ENCODE data around the gene ZNF354C. TPM values are rescaled to one million over a fixed set of nuclear protein-coding genes. Genes with fewer than 3 reads are reported as not detected.

The ZNF354C gene
- total and polyA plus RNA-seq, 7 donors: 1.1 to 3.7 (median 2.4) TPM

GRCh38 chr5:179123109-179123426 lies 62.9 kb downstream of the ZNF354C start:
- TF ChIP-seq CTCF (IDR thresholded peaks at IDR 0.05): no peak
- 78 to 99% (median 97%) methylated on average over 2 of the region's 2 CpGs for WGBS, 3 donors
- DNase-seq: no peak

GRCh38 chr5:179123491-179124272 lies 63.5 kb downstream of the ZNF354C start:
- no peaks in the 10 kb centered on the region for H3K36me3 ChIP-seq (ENCODE audit: insufficient read depth in 1 of 2, low read depth in 1 of 2)
- peaks cover 0 to 4% (median 0%) of the 10 kb centered on the region in 3 donors for H3K27me3 ChIP-seq (ENCODE audit: insufficient read depth in 3 of 3, low read length in 2 of 3)
- no peak overlapping the region for H3K27ac ChIP-seq
- intact Hi-C loops (cut with DNase I): no loop called here
- H3K4me3 ChIP-seq: no peak overlapping the region
- ATAC-seq (no peak), DNase-seq (no peak)
- no peaks in the 10 kb centered on the region for H3K9me3 ChIP-seq
- H3K4me1 ChIP-seq: no peaks in the 10 kb centered on the region
- 85 to 89% (median 87%) methylated on average over 19 of the region's 19 CpGs for WGBS, 3 donors
- TF ChIP-seq CTCF (IDR thresholded peaks at IDR 0.05): no peak

More at GRCh38 chr5:179123109-179123426, 62.9 kb downstream of the ZNF354C start:
- no peaks in the 10 kb centered on the region for H3K4me1 ChIP-seq
- peaks cover 0 to 4% (median 0%) of the 10 kb centered on the region in 3 donors for H3K27me3 ChIP-seq (ENCODE audit: insufficient read depth in 3 of 3, low read length in 2 of 3)
- H3K36me3 ChIP-seq (ENCODE audit: insufficient read depth in 1 of 2, low read depth in 1 of 2): no peaks in the 10 kb centered on the region
- no peak overlapping the region for H3K27ac ChIP-seq
- no peak for ATAC-seq
- intact Hi-C loops (cut with DNase I): no loop called here
- H3K4me3 ChIP-seq: no peak overlapping the region
- H3K9me3 ChIP-seq: no peaks in the 10 kb centered on the region

GRCh38 chr5:179124273-179124852 lies 64.2 kb downstream of the ZNF354C start:
- Histone ChIP-seq H3K9me3 (no peaks in the 10 kb centered on the region), H3K27me3 (ENCODE audit: insufficient read depth in 3 of 3, low read length in 2 of 3) (peaks cover 0 to 2% (median 0%) of the 10 kb centered on the region in 3 donors), H3K4me3 (no peak overlapping the region), H3K4me1 (no peaks in the 10 kb centered on the region), H3K27ac (no peak overlapping the region), H3K36me3 (ENCODE audit: insufficient read depth in 1 of 2, low read depth in 1 of 2) (no peaks in the 10 kb centered on the region)
- ATAC-seq: no peak
- DNase-seq: no peak
- WGBS, 3 donors: 88 to 90% (median 89%) methylated on average over 21 of the region's 21 CpGs
- intact Hi-C loops (cut with DNase I): no loop called here
- TF ChIP-seq CTCF (IDR thresholded peaks at IDR 0.05): no peak

- Histone ChIP-seq H3K4me1 (no peaks in the 10 kb centered on the region), H3K9me3 (no peaks in the 10 kb centered on the region), H3K4me3 (no peak overlapping the region), H3K27ac (no peak overlapping the region), H3K27me3 (ENCODE audit: insufficient read depth in 3 of 3, low read length in 2 of 3) (no peaks in the 10 kb centered on the region), H3K36me3 (ENCODE audit: insufficient read depth in 1 of 2, low read depth in 1 of 2) (no peaks in the 10 kb centered on the region)
- intact Hi-C loops (cut with DNase I): no loop called here
- 93 to 95% (median 94%) methylated on average over 40 to 43 of the region's 43 CpGs for WGBS, 3 donors
- DNase-seq (no peak), ATAC-seq (no peak)
- TF ChIP-seq CTCF (IDR thresholded peaks at IDR 0.05): no peak
Measured at GRCh38 chr5:179124853-179125788, 64.9 kb downstream of the ZNF354C start.

All from psoas muscle (tissue), 8 donors.